Activated effector memory CD4-positive, alpha-beta T cell treated with Interleukin-2 at 50 U/mL for 16 hours (primary cell): ENCODE measurements around the gene NTM.
"Not testable (repeated sequence)": the region's sequence is repeated elsewhere in the genome, so short reads cannot be mapped to it uniquely, and the experiment has no call there.

Experiments used
- DNase-seq: peaks from one replicate; pipeline ENCODE4 v3.0.0-alpha.2; 2020

Gene NTM

DNA sequence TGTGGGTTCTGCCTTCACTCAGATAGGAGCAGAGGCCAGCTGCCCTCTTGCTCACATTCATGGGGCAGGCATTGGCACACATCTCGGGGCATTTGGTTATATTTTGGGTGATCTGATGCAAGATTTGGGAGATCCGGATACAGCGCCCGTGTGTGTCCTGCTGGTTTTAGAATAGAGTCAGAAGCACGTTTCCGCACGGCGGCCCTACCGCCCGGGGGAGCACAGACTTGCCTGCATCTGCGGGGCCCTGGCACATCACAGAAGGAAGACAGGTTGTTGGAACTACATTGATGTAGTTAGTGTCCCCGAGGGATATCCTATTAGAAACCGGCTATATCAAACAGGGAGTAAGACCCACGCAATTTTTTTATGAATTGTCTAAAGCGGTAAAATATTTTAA is 982.8 kb downstream of the NTM start:
- no peak for DNase-seq

DNA sequence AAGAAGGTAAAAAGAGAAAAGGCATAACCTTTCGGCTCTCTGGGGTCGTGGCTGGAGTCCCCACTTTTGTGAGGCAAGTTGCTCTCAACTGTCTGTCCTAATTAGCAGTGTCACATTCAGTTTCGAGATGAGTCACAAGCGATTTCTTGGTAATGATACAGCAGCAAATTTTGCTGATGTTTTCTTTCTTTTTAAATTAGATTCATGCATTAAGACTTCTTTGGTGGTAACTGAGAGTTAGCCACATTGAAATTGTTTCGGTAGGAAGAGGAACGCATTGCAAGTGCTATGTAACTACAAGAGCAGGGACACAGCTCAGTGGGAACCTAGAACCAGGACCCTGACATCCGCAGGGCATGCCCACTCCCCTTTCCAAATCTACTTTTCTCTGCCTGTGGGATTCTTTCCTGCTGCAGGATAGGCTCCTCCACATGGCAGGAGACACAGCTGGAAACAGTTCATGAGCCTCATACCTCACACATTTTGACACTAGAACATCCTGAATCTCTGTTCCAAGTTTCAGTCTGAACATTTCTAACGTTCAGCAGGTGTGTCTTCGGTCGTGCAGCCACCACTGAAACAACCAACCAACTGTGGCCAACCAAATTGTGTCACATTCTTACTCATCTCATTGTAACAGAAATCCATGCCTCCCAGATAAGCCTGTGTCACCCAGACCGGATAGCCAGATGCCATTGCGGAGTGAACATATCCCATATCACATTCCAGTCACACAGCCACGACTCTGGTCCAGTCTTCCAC is 987.6 kb downstream of the NTM start:
- no peak for DNase-seq

DNA sequence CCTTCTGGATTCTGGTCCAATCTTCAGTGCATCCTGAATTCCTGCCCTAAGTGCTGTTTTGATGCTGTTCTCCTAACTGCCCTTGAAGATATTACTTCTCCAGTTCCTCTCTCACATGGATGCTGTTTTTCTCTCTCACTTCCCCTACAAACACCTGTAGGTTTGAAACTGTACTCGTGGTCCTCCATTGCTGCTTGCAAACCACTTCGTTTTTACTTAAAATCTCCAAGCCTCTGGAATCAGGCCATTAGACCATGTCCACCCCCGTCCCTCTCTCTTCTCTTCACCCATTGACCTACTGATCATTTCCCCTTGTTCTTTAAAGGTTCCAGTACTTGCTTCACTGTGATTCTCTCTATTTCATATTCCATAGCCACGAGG is 988.1 kb downstream of the NTM start:
- DNase-seq = no peak

DNA sequence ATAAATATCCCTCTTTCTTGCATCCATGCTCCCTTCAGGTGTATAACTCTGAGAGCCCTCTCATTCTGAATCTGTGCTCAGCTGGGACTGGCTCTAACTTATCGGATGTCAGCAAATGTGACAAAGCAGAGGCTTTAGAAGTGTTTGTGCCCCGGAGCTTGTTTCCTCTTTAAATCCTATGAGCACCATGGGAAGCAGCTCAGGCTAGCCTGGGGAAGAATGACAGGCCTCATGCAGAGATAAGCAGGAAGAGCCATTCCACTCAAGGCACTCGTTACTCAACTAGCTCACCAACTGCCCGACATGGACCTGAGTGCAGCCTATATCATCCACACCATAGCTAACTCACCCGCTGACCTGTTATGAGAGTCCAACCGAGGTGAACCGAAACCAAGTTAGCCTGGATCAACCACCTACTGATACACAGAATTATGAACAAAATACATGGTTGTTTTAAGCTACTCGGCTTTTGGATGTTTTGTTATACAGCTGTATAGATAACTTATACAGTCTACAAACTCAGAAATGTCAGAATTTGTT is 990.7 kb downstream of the NTM start:
- no peak for DNase-seq

DNA sequence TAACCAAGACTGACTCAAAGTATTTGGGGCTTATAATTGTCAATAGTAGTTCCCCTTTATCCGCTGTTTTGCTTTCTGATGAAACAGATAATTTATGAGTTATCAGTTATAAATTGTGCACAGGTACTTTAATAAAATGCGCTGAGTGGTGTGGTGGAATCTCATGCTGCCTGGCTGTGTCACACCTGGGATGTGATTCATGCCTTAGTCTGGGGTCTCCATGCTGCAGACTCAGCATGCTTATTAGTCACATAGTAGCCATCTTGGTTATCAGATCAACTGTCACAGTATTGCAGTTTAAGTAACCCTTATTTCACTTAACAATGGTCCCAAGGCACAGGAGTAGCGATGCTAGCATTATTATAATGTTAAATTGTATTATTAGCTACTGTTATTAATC is 995.2 kb downstream of the NTM start:
- DNase-seq = no peak

DNA sequence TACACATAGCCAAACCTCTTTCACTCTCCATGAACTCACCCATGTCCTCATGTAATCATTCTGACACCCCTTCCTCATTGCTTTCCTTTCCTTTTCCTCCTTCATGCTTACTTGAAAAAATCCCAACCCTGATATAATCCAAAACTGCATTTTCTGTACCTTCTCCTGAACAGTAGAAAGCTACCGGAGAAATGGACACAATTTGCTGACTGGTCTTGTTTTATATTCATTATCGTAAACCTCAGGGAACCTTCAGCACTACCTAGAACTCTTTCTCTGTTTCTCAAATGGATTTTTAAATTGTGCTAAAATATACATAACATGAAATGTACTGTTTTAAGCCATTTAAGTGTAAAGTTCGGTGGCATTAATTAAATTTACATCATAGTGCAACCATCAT is 996.9 kb downstream of the NTM start:
- no peak for DNase-seq

DNA sequence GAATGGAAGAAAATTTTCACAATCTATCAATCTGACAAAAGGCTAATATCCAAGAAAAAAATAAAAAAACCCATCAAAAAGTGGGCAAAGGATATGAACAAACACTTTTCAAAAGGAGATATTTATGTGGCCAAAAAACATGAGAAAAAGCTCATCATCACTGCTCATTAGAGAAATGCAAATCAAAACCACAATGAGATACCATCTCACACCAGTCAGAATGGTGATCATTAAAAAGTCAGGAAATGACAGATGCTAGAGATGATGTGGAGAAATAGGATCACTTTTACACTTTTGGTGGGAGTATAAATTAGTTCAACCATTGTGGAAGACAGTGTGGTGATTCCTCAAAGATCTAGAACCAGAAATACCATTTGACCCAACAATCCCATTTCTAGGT is 999.7 kb downstream of the NTM start:
- not testable (repeated sequence) for DNase-seq

DNA sequence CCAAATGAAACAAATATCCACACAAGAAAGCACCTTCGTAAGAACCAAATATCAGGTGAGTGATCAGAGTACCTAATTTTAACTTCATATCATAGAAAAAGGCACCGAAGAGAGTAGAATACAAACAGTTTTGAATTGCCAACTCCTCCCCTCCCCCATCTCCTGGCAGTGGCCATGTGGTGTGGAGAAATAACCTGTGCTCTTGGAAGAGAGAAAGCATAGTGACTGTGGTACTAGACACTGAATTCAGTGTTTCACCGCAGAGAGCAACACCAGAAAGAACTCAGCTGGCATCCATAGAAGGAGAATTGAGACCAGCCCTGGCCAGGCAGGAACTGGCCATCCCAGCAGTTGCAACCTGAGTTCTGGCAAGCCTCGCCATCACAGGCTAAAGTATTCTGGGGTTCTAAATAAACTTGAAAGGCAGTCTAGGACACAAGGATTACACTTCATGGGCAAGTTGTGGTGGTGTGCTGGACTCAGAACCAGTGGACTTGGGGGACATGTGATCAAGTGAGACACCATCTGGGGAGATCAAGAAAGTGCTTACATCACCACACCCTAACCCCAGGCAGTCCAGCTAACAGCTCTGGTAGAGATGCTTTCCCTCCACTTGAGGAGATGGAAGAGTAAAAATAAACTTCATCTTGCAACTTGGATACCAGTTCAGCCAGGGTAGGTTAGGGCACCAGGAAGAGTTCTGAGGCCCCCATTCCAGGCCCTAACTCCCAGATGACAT is 1003.2 kb downstream of the NTM start:
- no peak for DNase-seq

DNA sequence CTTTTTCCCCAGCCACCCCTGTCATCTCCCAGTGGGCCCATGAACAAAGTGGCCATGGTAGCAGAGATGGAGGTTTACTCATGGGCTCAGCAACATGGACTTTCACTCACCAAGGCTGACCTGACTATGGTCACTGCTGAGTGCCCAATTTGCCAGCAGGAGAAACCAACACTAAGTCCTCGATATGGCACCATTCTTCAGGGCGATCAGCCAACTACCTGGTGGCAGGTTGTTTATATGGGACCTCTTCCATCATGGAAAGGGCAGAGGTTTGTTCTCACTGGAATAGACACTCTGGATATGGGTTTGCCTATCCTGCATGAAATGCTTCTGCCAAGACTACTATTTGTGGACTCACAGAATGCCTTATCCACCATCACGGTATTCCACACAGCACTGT is 1009.1 kb downstream of the NTM start:
- DNase-seq = no peak
